Transverse colon (tissue), 4 donors: Measurements from ENCODE around the gene DCUN1D3. TPM values are rescaled to one million over a fixed set of nuclear protein-coding genes. Genes with fewer than 3 reads are reported as not detected.
A peak's percentile ranks its signal among the peaks of the same experiment; 100 is the strongest.

Experiments
- DNase-seq: peaks from one replicate; pipeline ENCODE4 v3.0.0-alpha.2; 2019
- H3K27ac ChIP-seq, 4 donors: fragments of 200-600 bp; sonication (generic); 2 replicates each; pipeline ENCODE4 v1.5.1; 2016 to 2018; ENCODE audit warnings: inconsistent platforms in 4 of 4
- H3K27me3 ChIP-seq: fragments of 200-600 bp; sonication (generic); 2 replicates; pipeline ENCODE4 v1.5.1; 2017; ENCODE audit warnings: inconsistent platforms
- H3K36me3 ChIP-seq, 4 donors: fragments of 200-600 bp; sonication (generic); 2 replicates each; pipeline ENCODE4 v1.5.1; 2017 to 2019; ENCODE audit warnings: inconsistent platforms in 4 of 4
- H3K4me1 ChIP-seq, 4 donors: fragments of 200-600 bp; sonication (generic); 2 replicates each; pipeline ENCODE4 v1.5.1; 2017 to 2020; ENCODE audit warnings: inconsistent platforms in 4 of 4
- H3K4me3 ChIP-seq, 4 donors: fragments of 200-600 bp; sonication (generic); 1 replicate in 1 of 4; 2 replicates in 3 of 4; pipeline versions ENCODE4 v1.5.1 to v1.6.1; 2017 to 2019; ENCODE audit warnings: inconsistent platforms in 4 of 4
- H3K9me3 ChIP-seq, 2 donors: fragments of 200-600 bp; sonication (generic); 2 replicates each; pipeline ENCODE4 v1.5.1; 2017 to 2019; ENCODE audit warnings: inconsistent platforms in 2 of 2
- CTCF ChIP-seq, 5 experiments: fragments of 200-600 bp in 3 of 5; fragments of 450-650 bp in 2 of 5; sonication (generic) in 3 of 5; IDR thresholded peaks; 1 replicate in 2 of 5; 2 replicates in 3 of 5; pipeline ENCODE4 v1.5.1; 2016 to 2017; ENCODE audit warnings: antibody characterized with exemption in 5 of 5, inconsistent platforms in 3 of 5, mild to moderate bottlenecking in 2 of 5, moderate library complexity in 1 of 5
- EP300 ChIP-seq: sonication (generic); formaldehyde crosslinking; IDR thresholded peaks from one replicate; pipeline ENCODE4 v1.6.1; 2017; ENCODE audit warnings: antibody characterized with exemption, low read depth
- POLR2A ChIP-seq: fragments of 450-650 bp; IDR thresholded peaks from one replicate; pipeline ENCODE4 v1.6.1; 2016; ENCODE audit warnings: antibody characterized with exemption, mild to moderate bottlenecking, moderate library complexity
- POLR2AphosphoS5 ChIP-seq, 3 donors: sonication (generic); formaldehyde crosslinking; IDR thresholded peaks; one replicate each; pipeline ENCODE4 v1.6.1; 2016; ENCODE audit warnings: antibody characterized with exemption in 3 of 3
- WGBS, 2 donors: methylation state at CpG; one replicate each; pipeline ENCODE4 v1.1.5; 2018; ENCODE audit warnings: low coverage in 1 of 2; 5-methylcytosine and 5-hydroxymethylcytosine counted together
- in situ Hi-C, 4 donors: fragments of 200-750 bp; cut with MboI; loops; one replicate each; pipeline versions ENCODE4 v1.15.0 to v1.15.1; 2017; ENCODE audit warnings: low sequenced_read_pairs in 3 of 4, low pct_ligation_motif_present in 1 of 4, low pct_unique_long_range_greater_than_20kb in 1 of 4
- intact Hi-C: fragments of 100-400 bp; cut with DNase I; formaldehyde crosslinking; loops from one replicate; pipeline ENCODE4 v1.15.1; 2023; ENCODE audit warnings: low total_unique reads
- total RNA-seq, 4 donors: library from RNA; depleted of rRNA; stranded (reverse); fragments of >200 nt; gene quantifications; one replicate each; pipeline ENCODE4 v1.1.0, GENCODE V29; 2016

Gene DCUN1D3
- total RNA-seq, 4 donors from 2014 or later, result 5.6 to 47.6 (median 10.5) TPM

DNA sequence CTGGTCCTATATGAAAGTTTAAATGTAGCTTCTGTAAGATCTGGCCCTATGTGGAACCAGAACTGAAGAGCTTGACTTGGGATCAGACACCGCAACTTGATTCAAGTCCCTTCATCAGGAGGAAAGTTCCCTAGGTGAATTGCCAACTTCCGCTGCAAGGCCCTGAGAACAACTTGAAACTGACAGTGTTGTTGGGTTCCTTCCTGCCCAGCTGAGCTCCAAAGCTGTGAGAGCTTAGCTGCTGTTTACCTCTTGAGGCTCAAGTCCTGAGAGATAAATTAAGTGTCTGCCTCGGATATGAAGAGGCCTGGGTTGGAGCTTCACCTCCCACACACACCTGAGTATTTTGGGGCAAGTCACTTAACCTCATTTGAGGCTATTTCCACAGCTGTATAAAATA, 49.2 kb downstream of the DCUN1D3 start:
- H3K4me3 ChIP-seq, result no peak overlapping the region
- no peaks in the 10 kb centered on the region for H3K36me3 ChIP-seq
- in situ Hi-C loops, result loop anchor here in 2 of 4 donors (5.0 kb wide), 3 partner anchors 51 to 236 kb away; partner anchors contain the start of genes DCUN1D3 (in 1 of the 2) and LYRM1 (in 1 of the 2)
- peaks cover 3 to 28% (median 19%) of the 10 kb centered on the region in 4 donors for H3K4me1 ChIP-seq
- no peaks in the 10 kb centered on the region for H3K27me3 ChIP-seq
- no peaks in the 10 kb centered on the region for H3K9me3 ChIP-seq
- DNase-seq, result no peak
- peak overlapping the region; percentile 62 to 75 (median 64) for H3K27ac ChIP-seq
- TF ChIP-seq EP300, result no peak
- no peak for TF ChIP-seq POLR2A
- TF ChIP-seq CTCF (IDR thresholded peaks at IDR 0.05), result no peak
- TF ChIP-seq POLR2AphosphoS5 (IDR thresholded peaks at IDR 0.05), result no peak
- 60 to 65% methylated on average over 2 to 3 of the region's 3 CpGs for WGBS, 2 donors
- intact Hi-C loops, result loop anchor here (5.0 kb wide), 1 partner anchor 51 kb away; the partner anchor contains the start of genes DCUN1D3 and LYRM1

GRCh38 chr16:20849589-20850390, 50.4 kb downstream of the DCUN1D3 start:
- intact Hi-C loops, result loop anchor here (2.0 to 5.0 kb wide), 2 partner anchors 53 to 233 kb away; partner anchors contain the start of genes DCUN1D3 and LYRM1
- WGBS, 2 donors, result 26 to 48% methylated on average over 4 to 6 of the region's 6 CpGs
- H3K9me3 ChIP-seq, result no peaks in the 10 kb centered on the region
- TF ChIP-seq POLR2A (no peak), CTCF (IDR thresholded peaks at IDR 0.05) (peak; percentile 96 to 98 (median 97)), POLR2AphosphoS5 (IDR thresholded peaks at IDR 0.05) (no peak), EP300 (no peak)
- no peaks in the 10 kb centered on the region for H3K27me3 ChIP-seq
- peak; percentile 78 for DNase-seq
- in situ Hi-C loops, result loop anchor here (5.0 to 10.0 kb wide), 4 partner anchors 53 to 238 kb away; partner anchors contain the start of genes DCUN1D3 (in 1 of the 4) and LYRM1 (in 1 of the 4)
- H3K36me3 ChIP-seq, result no peaks in the 10 kb centered on the region
- H3K27ac ChIP-seq, result peak overlapping the region in 3 of 4 donors; percentile 62 to 75 (median 64)
- H3K4me3 ChIP-seq, result no peak overlapping the region
- peaks cover 3 to 28% (median 19%) of the 10 kb centered on the region in 4 donors for H3K4me1 ChIP-seq

GRCh38 chr16:20847550-20847949, 52.6 kb downstream of the DCUN1D3 start:
- no peak for TF ChIP-seq POLR2AphosphoS5 (IDR thresholded peaks at IDR 0.05)
- Histone ChIP-seq H3K27me3 (no peaks in the 10 kb centered on the region), H3K4me3 (no peak overlapping the region), H3K4me1 (peaks cover 3 to 28% (median 19%) of the 10 kb centered on the region in 4 donors), H3K27ac (no peak overlapping the region), H3K36me3 (no peaks in the 10 kb centered on the region), H3K9me3 (no peaks in the 10 kb centered on the region)
- in situ Hi-C loops, result loop anchor here in 2 of 4 donors (10.0 kb wide), 1 partner anchor 237 kb away; no protein-coding TSS in a partner anchor
- intact Hi-C loops, result no loop called here
- WGBS, 2 donors, result 83 to 88% methylated on average over 2 of the region's 2 CpGs
- DNase-seq, result no peak

GRCh38 chr16:20846551-20846950, 53.6 kb downstream of the DCUN1D3 start:
- Histone ChIP-seq H3K4me3 (no peak overlapping the region), H3K36me3 (no peaks in the 10 kb centered on the region), H3K4me1 (peaks cover 3 to 19% (median 13%) of the 10 kb centered on the region in 4 donors), H3K9me3 (no peaks in the 10 kb centered on the region), H3K27ac (no peak overlapping the region), H3K27me3 (no peaks in the 10 kb centered on the region)
- TF ChIP-seq POLR2A (no peak), POLR2AphosphoS5 (IDR thresholded peaks at IDR 0.05) (no peak), EP300 (no peak), CTCF (IDR thresholded peaks at IDR 0.05) (no peak)
- intact Hi-C loops, result no loop called here
- in situ Hi-C loops, result loop anchor here in 2 of 4 donors (10.0 kb wide), 1 partner anchor 238 kb away; no protein-coding TSS in a partner anchor
- no peak for DNase-seq
